Measurements from ENCODE around the gene GTF2F2.

- no peak for TF ChIP-seq CTCF (IDR thresholded peaks at IDR 0.05; ENCODE audit: extremely low read depth in 1 of 2, insufficient read depth in 1 of 2, low read depth in 1 of 2, low read length in 2 of 2)
- no peak for TF ChIP-seq MAX (IDR thresholded peaks at IDR 0.05; ENCODE audit: insufficient read depth, insufficient read length)
- TF ChIP-seq POLR2A (IDR thresholded peaks at IDR 0.05; ENCODE audit: low read depth, low read length) = no peak
- no peak for TF ChIP-seq EZH2 (IDR thresholded peaks at IDR 0.05; ENCODE audit: borderline replicate concordance, low read depth, low read length, severe bottlenecking)
Measured at GRCh38 chr13:45132369-45133064, 12.2 kb downstream of the GTF2F2 start.
